HepG2 (cell line): ENCODE results near the gene IL36B. TPM values are rescaled to one million over a fixed set of nuclear protein-coding genes. Genes with fewer than 3 reads are reported as not detected.

Experiments
- ATAC-seq: fragments of 200-7000 bp; cut with Tn5 transposase; 3 replicates; pipeline ENCODE4 v1.9.1; 2020; ENCODE audit warnings: mild to moderate bottlenecking, moderate library complexity
- BruUV-seq: library from RNA; stranded (reverse); fragments of 400-500 nt; replicated peaks from 2 replicates; lab custom pipeline; 2021; lab: Mats Ljungman, UMichigan
- CTCF ChIA-PET: fragments of 300-600 bp; formaldehyde crosslinking; extraction: SDS; loops from one replicate; lab custom pipeline; 2021; ENCODE audit warnings: low total read pairs, inconsistent platforms, low intra/inter-chr PET ratio; lab: Yijun Ruan, JAX
- POLR2A ChIA-PET: fragments of 350-600 bp; sonication (Branson Sonifier 250); formaldehyde crosslinking; loops from one replicate; lab custom pipeline; 2020; ENCODE audit warnings: antibody characterized with exemption, inconsistent platforms; lab: Yijun Ruan, JAX
- DNase-seq: peaks from one replicate; pipeline ENCODE4 v3.0.0-alpha.2; 2015; ENCODE audit warnings: low spot score
- FAIRE-seq: peaks from 3 replicates; lab custom pipeline; 2011; peaks lifted over from hg19 to GRCh38; lab: Jason Lieb, UNC
- H2AFZ ChIP-seq: one replicate; pipeline ENCODE4 v1.6.1; 2011; ENCODE audit warnings: low read length, inconsistent platforms
- H3K27ac ChIP-seq: fragments of 300-600 bp; 3 replicates; pipeline ENCODE4 v1.8.0; 2011; ENCODE audit warnings: mixed run types, mild to moderate bottlenecking, mixed read lengths, low read length, inconsistent platforms; ENCODE audit not compliant: insufficient read depth; ENCODE audit errors: extremely low read length
- H3K27me3 ChIP-seq, 2 experiments: fragments of 200-600 bp in 1 of 2; 2 replicates in 1 of 2; 3 replicates in 1 of 2; pipeline versions ENCODE4 v1.6.0 to v1.8.0; 2011; ENCODE audit warnings: low read length in 2 of 2, mild to moderate bottlenecking in 2 of 2, moderate library complexity in 2 of 2, inconsistent platforms in 1 of 2; ENCODE audit not compliant: insufficient read depth in 2 of 2, control insufficient read depth in 1 of 2
- H3K36me3 ChIP-seq, 2 experiments: fragments of 200-600 bp in 1 of 2; replicated peaks in 1 of 2; 2 replicates in 1 of 2; 3 replicates in 1 of 2; pipeline versions ENCODE4 v1.5.1 to v1.8.0; 2011; ENCODE audit warnings: low read length in 2 of 2, inconsistent platforms in 1 of 2; ENCODE audit not compliant: insufficient read depth in 2 of 2, control insufficient read depth in 1 of 2
- H3K4me1 ChIP-seq: 2 replicates; pipeline ENCODE4 v1.5.1; 2012; ENCODE audit warnings: low read length, inconsistent platforms; ENCODE audit not compliant: insufficient read depth
- H3K4me2 ChIP-seq: 2 replicates; pipeline ENCODE4 v1.6.0; 2011; ENCODE audit warnings: low read depth, low read length, inconsistent platforms
- H3K4me3 ChIP-seq, 3 experiments: fragments of 200-600 bp in 1 of 3; sonication (generic), shearing (Covaris generic) in 1 of 3; replicated peaks in 1 of 3; 2 replicates each; pipeline ENCODE4 v1.5.1; 2011 to 2016; ENCODE audit warnings: low read length in 3 of 3, inconsistent platforms in 2 of 3, low read depth in 2 of 3, mild to moderate bottlenecking in 2 of 3, control low read depth in 1 of 3, mixed read lengths in 1 of 3; ENCODE audit not compliant: insufficient read depth in 1 of 3
- H3K79me2 ChIP-seq: one replicate; pipeline ENCODE4 v1.6.1; 2011; ENCODE audit warnings: low read length, inconsistent platforms; ENCODE audit not compliant: insufficient read depth
- H3K9ac ChIP-seq: 2 replicates; pipeline ENCODE4 v1.6.0; 2011; ENCODE audit warnings: mild to moderate bottlenecking, low read depth, low read length, inconsistent platforms; ENCODE audit not compliant: insufficient read depth
- H3K9me3 ChIP-seq: 2 replicates; pipeline ENCODE4 v1.5.1; 2012; ENCODE audit warnings: mild to moderate bottlenecking, low read length
- H4K20me1 ChIP-seq: 2 replicates; pipeline ENCODE4 v1.6.0; 2011; ENCODE audit warnings: inconsistent platforms, mild to moderate bottlenecking, low read length, moderate library complexity; ENCODE audit not compliant: insufficient read depth
- BCL6 ChIP-seq: IDR thresholded peaks from 2 replicates; pipeline ENCODE4 v1.6.1; 2016; ENCODE audit warnings: missing genetic modification reagents, missing compliant biosample characterization
- HDAC6 ChIP-seq: fragments of 200-600 bp; sonication (generic); IDR thresholded peaks from 2 replicates; pipeline ENCODE4 v1.7.0; 2017; ENCODE audit warnings: mild to moderate bottlenecking, antibody characterized with exemption, low read length, low read depth
- KAT8 ChIP-seq: IDR thresholded peaks from 2 replicates; pipeline ENCODE4 v1.6.1; 2016; ENCODE audit warnings: missing genetic modification reagents, missing compliant biosample characterization
- KLF6 ChIP-seq: IDR thresholded peaks from 2 replicates; pipeline ENCODE4 v1.8.0; 2016; ENCODE audit warnings: missing biosample characterization, missing genetic modification reagents
- MAZ ChIP-seq, 2 experiments: sonication (generic) in 1 of 2; formaldehyde crosslinking in 1 of 2; IDR thresholded peaks; 2 replicates each; pipeline versions ENCODE4 v1.5.0 to v1.6.1; 2012 to 2020; ENCODE audit warnings: low read depth in 2 of 2, mild to moderate bottlenecking in 2 of 2, borderline replicate concordance in 1 of 2, improper control_type of control experiment in 1 of 2, low read length in 1 of 2, missing genetic modification reagents in 1 of 2, moderate library complexity in 1 of 2
- PHF20 ChIP-seq: sonication (generic); formaldehyde crosslinking; IDR thresholded peaks from 2 replicates; pipeline ENCODE4 v1.5.0; 2020; ENCODE audit warnings: mild to moderate bottlenecking, missing genetic modification reagents
- RELA ChIP-seq: sonication (generic); formaldehyde crosslinking; IDR thresholded peaks from 2 replicates; pipeline ENCODE4 v1.4.0; 2020; ENCODE audit warnings: missing genetic modification reagents
- STAG1 ChIP-seq: sonication (generic); formaldehyde crosslinking; IDR thresholded peaks from 2 replicates; pipeline ENCODE4 v1.4.0; 2020; ENCODE audit warnings: missing genetic modification reagents
- ZNF121 ChIP-seq: sonication (generic); formaldehyde crosslinking; IDR thresholded peaks from 2 replicates; pipeline ENCODE4 v1.5.0; 2020; ENCODE audit warnings: mild to moderate bottlenecking, missing genetic modification reagents
- ZNF331 ChIP-seq: sonication (generic); formaldehyde crosslinking; IDR thresholded peaks from 2 replicates; pipeline ENCODE4 v1.4.0; 2020; ENCODE audit warnings: missing genetic modification reagents
- ZNF605 ChIP-seq: sonication (generic); formaldehyde crosslinking; IDR thresholded peaks from 2 replicates; pipeline ENCODE4 v1.8.0; 2022; ENCODE audit warnings: mild to moderate bottlenecking, missing genetic modification reagents
- ZNF614 ChIP-seq: IDR thresholded peaks from 2 replicates; pipeline ENCODE4 v1.6.1; 2018; ENCODE audit warnings: missing biosample characterization, missing genetic modification reagents, inconsistent platforms, borderline replicate concordance
- ZNF710 ChIP-seq: sonication (generic); formaldehyde crosslinking; IDR thresholded peaks from 2 replicates; pipeline ENCODE4 v1.5.0; 2020; ENCODE audit warnings: mild to moderate bottlenecking, missing genetic modification reagents, borderline replicate concordance
- ZNF790 ChIP-seq: sonication (generic); formaldehyde crosslinking; IDR thresholded peaks from 2 replicates; pipeline ENCODE4 v1.8.0; 2022; ENCODE audit warnings: missing genetic modification reagents, mild to moderate bottlenecking, borderline replicate concordance
- WGBS: methylation state at CpG from one replicate; pipeline ENCODE4 v1.1.6; 2017; ENCODE audit warnings: low lambda C conversion rate; 5-methylcytosine and 5-hydroxymethylcytosine counted together
- in situ Hi-C: cut with HindIII; loops from 2 replicates; pipeline ENCODE4 v1.10.0; 2017; ENCODE audit warnings: low pct_unique_long_range_greater_than_20kb; ENCODE audit not compliant: extremely low pct_ligation_motif_present
- intact Hi-C: fragments of 100-400 bp; cut with micrococcal nuclease; formaldehyde crosslinking; loops from one replicate; pipeline ENCODE4 v1.10.0; 2022; ENCODE audit not compliant: unreplicated experiment
- polyA plus RNA-seq, 8 experiments: library from polyadenylated mRNA; depleted of rRNA in 3 of 8; stranded (reverse) in 7 of 8; unstranded in 1 of 8; fragments of >200 nt; fragmentation: Illumina TruSeq in 4 of 8; extraction: Trizol in 4 of 8; gene quantifications; 2 replicates each; pipeline versions ENCODE4 v1.2.1 to v1.2.3, GENCODE V29; 2011 to 2016; ENCODE audit warnings: low read depth in 4 of 8, missing spikeins in 1 of 8, mixed read lengths in 1 of 8; ENCODE audit not compliant: insufficient read depth in 1 of 8
- total RNA-seq, 5 experiments: library from RNA; depleted of rRNA; stranded (reverse); fragments of >200 nt; fragmentation: Illumina TruSeq; extraction: Trizol; gene quantifications; 2 replicates each; pipeline ENCODE4 v1.2.3, GENCODE V29; 2016; ENCODE audit warnings: low read depth in 1 of 5
- TF ChIP-seq, protein P1 (sequence below): IDR thresholded peaks from 2 replicates; pipeline ENCODE4 v1.6.1; 2016; ENCODE audit warnings: low read depth, borderline replicate concordance
- TF ChIP-seq, protein P2 (sequence below): sonication (generic); formaldehyde crosslinking; IDR thresholded peaks from 2 replicates; pipeline ENCODE4 v1.5.0; 2020; ENCODE audit warnings: mild to moderate bottlenecking, missing genetic modification reagents
- TF ChIP-seq, protein P3 (sequence below): IDR thresholded peaks from 2 replicates; pipeline ENCODE4 v1.6.1; 2016; ENCODE audit warnings: low read depth, control low read depth

The IL36B gene
- total and polyA plus RNA-seq, 2 of the 13 experiments (the other 11 are each of a cell fraction or from before 2014, with no cell fraction given) = not detected

GRCh38 chr2:113080134-113080533 lies 27.5 kb upstream of the IL36B start:
- ATAC-seq (peak; percentile 93), DNase-seq (peak; percentile 40), FAIRE-seq (peak; percentile 92)
- Histone ChIP-seq H3K27me3 (peaks cover 0 to 10% of the 10 kb centered on the region in 2 experiments; a peak in 2 of 5 replicates), H3K9me3 (no peaks in the 10 kb centered on the region), H3K4me3 (no peak overlapping the region), H3K36me3 (no peaks in the 10 kb centered on the region), H4K20me1 (no peaks in the 10 kb centered on the region), H3K4me1 (peaks cover 14% of the 10 kb centered on the region; the same call in 1 of the 2 replicates), H3K27ac (no peak overlapping the region), H2AFZ (no peak overlapping the region), H3K9ac (no peak overlapping the region), H3K4me2 (no peak overlapping the region), H3K79me2 (no peaks in the 10 kb centered on the region)
- ChIA-PET CTCF (interaction anchor here (1.3 to 2.9 kb wide), 5 partner anchors 34 to 310 kb away, joined by 4 to 35 read pairs (median 8); no protein-coding TSS in a partner anchor), POLR2A (interaction anchor here (0.9 to 1.9 kb wide), 11 partner anchors 8 to 140 kb away, joined by 3 to 9 read pairs (median 4); partner anchors contain the start of gene IL1RN)
- intact Hi-C loops = loop anchor here (1.0 to 2.0 kb wide), 4 partner anchors 47 to 290 kb away; partner anchors contain the start of gene IL1RN
- WGBS = 13% methylated on average over 9 of the region's 9 CpGs
- BruUV-seq = no TSS peak
- in situ Hi-C loops = loop anchor here (5.0 to 10.0 kb wide), 3 partner anchors 57 to 295 kb away; no protein-coding TSS in a partner anchor
- TF ChIP-seq, protein P1, sequence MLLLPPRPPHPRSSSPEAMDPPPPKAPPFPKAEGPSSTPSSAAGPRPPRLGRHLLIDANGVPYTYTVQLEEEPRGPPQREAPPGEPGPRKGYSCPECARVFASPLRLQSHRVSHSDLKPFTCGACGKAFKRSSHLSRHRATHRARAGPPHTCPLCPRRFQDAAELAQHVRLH (CRISPR knock-in tag) = peak; percentile 54; the same call in 1 of the 2 replicates
- TF ChIP-seq, protein P2, sequence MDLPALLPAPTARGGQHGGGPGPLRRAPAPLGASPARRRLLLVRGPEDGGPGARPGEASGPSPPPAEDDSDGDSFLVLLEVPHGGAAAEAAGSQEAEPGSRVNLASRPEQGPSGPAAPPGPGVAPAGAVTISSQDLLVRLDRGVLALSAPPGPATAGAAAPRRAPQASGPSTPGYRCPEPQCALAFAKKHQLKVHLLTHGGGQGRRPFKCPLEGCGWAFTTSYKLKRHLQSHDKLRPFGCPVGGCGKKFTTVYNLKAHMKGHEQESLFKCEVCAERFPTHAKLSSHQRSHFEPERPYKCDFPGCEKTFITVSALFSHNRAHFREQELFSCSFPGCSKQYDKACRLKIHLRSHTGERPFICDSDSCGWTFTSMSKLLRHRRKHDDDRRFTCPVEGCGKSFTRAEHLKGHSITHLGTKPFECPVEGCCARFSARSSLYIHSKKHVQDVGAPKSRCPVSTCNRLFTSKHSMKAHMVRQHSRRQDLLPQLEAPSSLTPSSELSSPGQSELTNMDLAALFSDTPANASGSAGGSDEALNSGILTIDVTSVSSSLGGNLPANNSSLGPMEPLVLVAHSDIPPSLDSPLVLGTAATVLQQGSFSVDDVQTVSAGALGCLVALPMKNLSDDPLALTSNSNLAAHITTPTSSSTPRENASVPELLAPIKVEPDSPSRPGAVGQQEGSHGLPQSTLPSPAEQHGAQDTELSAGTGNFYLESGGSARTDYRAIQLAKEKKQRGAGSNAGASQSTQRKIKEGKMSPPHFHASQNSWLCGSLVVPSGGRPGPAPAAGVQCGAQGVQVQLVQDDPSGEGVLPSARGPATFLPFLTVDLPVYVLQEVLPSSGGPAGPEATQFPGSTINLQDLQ (CRISPR knock-in tag) = no peak
- TF ChIP-seq KLF6 (CRISPR knock-in tag) (0 out of 2 replicates have a peak, but pooled peaks have one; percentile 19), ZNF331 (CRISPR knock-in tag) (0 out of 2 replicates have a peak, but pooled peaks have one; percentile 32), BCL6 (peak; percentile 41; the same call in 1 of the 2 replicates), MAZ (IDR thresholded peaks at IDR 0.05; ENCODE audit: borderline replicate concordance, low read depth, low read length) (0 out of 2 replicates have a peak, but pooled peaks have one; percentile 42), MAZ (CRISPR knock-in tag; IDR thresholded peaks at IDR 0.05; ENCODE audit: low read depth) (peak; percentile 55; the same call in 1 of the 2 replicates), ZNF121 (CRISPR knock-in tag) (no peak), RELA (CRISPR knock-in tag) (peak; percentile 50; the same call in 1 of the 2 replicates), ZNF605 (CRISPR knock-in tag) (peak; percentile 57; the same call in 1 of the 2 replicates), HDAC6 (no peak), KAT8 (CRISPR knock-in tag) (0 out of 2 replicates have a peak, but pooled peaks have one; percentile 19), PHF20 (no peak), STAG1 (CRISPR knock-in tag) (peak; percentile 98), ZNF790 (CRISPR knock-in tag) (0 out of 2 replicates have a peak, but pooled peaks have one; percentile 37), ZNF614 (CRISPR knock-in tag) (0 out of 2 replicates have a peak, but pooled peaks have one; percentile 46), ZNF710 (CRISPR knock-in tag) (0 out of 2 replicates have a peak, but pooled peaks have one; percentile 44)
- TF ChIP-seq, protein P3, sequence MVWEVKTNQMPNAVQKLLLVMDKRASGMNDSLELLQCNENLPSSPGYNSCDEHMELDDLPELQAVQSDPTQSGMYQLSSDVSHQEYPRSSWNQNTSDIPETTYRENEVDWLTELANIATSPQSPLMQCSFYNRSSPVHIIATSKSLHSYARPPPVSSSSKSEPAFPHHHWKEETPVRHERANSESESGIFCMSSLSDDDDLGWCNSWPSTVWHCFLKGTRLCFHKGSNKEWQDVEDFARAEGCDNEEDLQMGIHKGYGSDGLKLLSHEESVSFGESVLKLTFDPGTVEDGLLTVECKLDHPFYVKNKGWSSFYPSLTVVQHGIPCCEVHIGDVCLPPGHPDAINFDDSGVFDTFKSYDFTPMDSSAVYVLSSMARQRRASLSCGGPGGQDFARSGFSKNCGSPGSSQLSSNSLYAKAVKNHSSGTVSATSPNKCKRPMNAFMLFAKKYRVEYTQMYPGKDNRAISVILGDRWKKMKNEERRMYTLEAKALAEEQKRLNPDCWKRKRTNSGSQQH (CRISPR knock-in tag) = no peak
